Breast epithelium (tissue), 4 donors: ENCODE data around the gene ANKRD13D. TPM values are rescaled to one million over a fixed set of nuclear protein-coding genes. Genes with fewer than 3 reads are reported as not detected.

ENCODE experiments used
- DNase-seq, 2 donors: peaks; one replicate each; pipeline ENCODE4 v3.0.0-alpha.2; 2019; ENCODE audit warnings: low spot score in 2 of 2
- H3K27ac ChIP-seq, 2 donors: fragments of 200-600 bp; sonication (generic) in 1 of 2; one replicate each; pipeline ENCODE4 v1.5.1; 2016 to 2019; ENCODE audit warnings: mild to moderate bottlenecking in 1 of 2
- H3K27me3 ChIP-seq, 2 donors: fragments of 200-600 bp; sonication (generic) in 1 of 2; one replicate each; pipeline versions ENCODE4 v1.5.1 to v1.6.0; 2017 to 2019; ENCODE audit warnings: control low read depth in 1 of 2, mild to moderate bottlenecking in 1 of 2
- H3K36me3 ChIP-seq: fragments of 200-600 bp; one replicate; pipeline ENCODE4 v1.5.1; 2019
- H3K4me1 ChIP-seq, 2 donors: fragments of 200-600 bp; sonication (generic); one replicate each; pipeline ENCODE4 v1.5.1; 2016 to 2019; ENCODE audit warnings: control low read depth in 1 of 2
- H3K4me3 ChIP-seq, 3 donors: fragments of 200-600 bp; sonication (generic); 1 replicate in 2 of 3; 2 replicates in 1 of 3; pipeline ENCODE4 v1.5.1; 2016 to 2019; ENCODE audit warnings: mild to moderate bottlenecking in 3 of 3, moderate library complexity in 2 of 3
- H3K9me3 ChIP-seq, 2 donors: fragments of 200-600 bp; sonication (generic) in 1 of 2; one replicate each; pipeline ENCODE4 v1.5.1; 2016 to 2019; ENCODE audit warnings: control low read depth in 1 of 2
- POLR2A ChIP-seq: fragments of 450-650 bp; IDR thresholded peaks from one replicate; pipeline ENCODE4 v1.6.1; 2016; ENCODE audit warnings: antibody characterized with exemption, mild to moderate bottlenecking, moderate library complexity
- POLR2AphosphoS5 ChIP-seq, 3 donors: sonication (generic); formaldehyde crosslinking; IDR thresholded peaks; one replicate each; pipeline ENCODE4 v1.6.1; 2017; ENCODE audit warnings: antibody characterized with exemption in 3 of 3
- intact Hi-C: fragments of 100-400 bp; cut with DNase I; formaldehyde crosslinking; loops from one replicate; pipeline ENCODE4 v1.15.1; 2023; ENCODE audit warnings: low total_unique reads
- total RNA-seq, 3 donors: library from RNA; depleted of rRNA; stranded (reverse); fragments of >200 nt; gene quantifications; one replicate each; pipeline ENCODE4 v1.1.0, GENCODE V29; 2016
- TF ChIP-seq, protein P1 (sequence below), 3 donors: fragments of 450-650 bp; IDR thresholded peaks; one replicate each; pipeline ENCODE4 v1.5.1; 2016 to 2017; ENCODE audit warnings: antibody characterized with exemption in 3 of 3, mild to moderate bottlenecking in 3 of 3, moderate library complexity in 3 of 3

The ANKRD13D gene
- total RNA-seq, 3 donors from 2014 or later, result 23.7 to 51.8 (median 40.7) TPM

DNA sequence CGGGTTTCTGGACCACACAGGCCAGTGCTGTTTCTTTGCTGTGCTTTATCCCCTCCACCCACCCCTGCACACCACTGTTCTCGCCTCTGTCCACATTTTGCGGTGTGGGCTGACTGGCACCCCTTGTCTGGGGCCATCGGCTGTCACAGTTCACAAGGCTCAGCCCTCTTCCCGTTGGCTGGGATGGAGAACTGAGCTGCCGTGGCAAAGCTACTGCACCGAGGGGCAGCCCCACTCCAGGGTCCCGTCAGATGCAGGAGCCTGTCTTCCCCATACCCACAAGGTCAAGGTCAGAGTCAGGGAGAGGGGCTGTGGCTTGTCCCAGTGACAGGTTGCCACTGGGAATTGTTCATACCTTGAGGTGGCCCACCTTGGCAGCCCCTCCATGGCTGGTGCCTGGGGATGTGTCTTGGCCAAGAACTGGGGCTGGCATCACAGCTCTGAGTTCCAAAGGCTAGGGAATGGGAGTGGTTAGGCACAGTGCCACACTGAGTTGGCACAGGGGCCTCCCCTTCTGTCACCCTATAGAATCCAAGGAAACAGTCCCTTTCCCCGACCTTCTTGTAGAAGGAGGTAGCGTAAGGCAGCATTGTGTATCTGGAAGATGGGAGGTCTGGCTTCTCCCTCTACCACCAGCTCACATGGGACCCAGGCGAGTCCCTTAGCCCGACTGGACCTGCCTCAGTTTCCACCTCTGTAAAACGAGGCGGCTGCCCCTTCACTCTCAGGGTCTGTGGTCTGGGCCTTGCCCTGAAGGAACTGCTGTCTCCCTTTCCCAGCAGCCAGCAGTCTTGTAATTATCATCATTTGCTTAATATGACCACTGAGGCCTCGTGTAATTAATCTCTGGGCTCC, 19.5 kb upstream of the ANKRD13D start:
- peak overlapping the region; percentile 12 to 99 (median 21) for H3K4me3 ChIP-seq
- TF ChIP-seq POLR2AphosphoS5 (IDR thresholded peaks at IDR 0.05), result no peak
- TF ChIP-seq POLR2A, result no peak
- TF ChIP-seq, protein P1, sequence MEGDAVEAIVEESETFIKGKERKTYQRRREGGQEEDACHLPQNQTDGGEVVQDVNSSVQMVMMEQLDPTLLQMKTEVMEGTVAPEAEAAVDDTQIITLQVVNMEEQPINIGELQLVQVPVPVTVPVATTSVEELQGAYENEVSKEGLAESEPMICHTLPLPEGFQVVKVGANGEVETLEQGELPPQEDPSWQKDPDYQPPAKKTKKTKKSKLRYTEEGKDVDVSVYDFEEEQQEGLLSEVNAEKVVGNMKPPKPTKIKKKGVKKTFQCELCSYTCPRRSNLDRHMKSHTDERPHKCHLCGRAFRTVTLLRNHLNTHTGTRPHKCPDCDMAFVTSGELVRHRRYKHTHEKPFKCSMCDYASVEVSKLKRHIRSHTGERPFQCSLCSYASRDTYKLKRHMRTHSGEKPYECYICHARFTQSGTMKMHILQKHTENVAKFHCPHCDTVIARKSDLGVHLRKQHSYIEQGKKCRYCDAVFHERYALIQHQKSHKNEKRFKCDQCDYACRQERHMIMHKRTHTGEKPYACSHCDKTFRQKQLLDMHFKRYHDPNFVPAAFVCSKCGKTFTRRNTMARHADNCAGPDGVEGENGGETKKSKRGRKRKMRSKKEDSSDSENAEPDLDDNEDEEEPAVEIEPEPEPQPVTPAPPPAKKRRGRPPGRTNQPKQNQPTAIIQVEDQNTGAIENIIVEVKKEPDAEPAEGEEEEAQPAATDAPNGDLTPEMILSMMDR (IDR thresholded peaks at IDR 0.05), result no peak
- H3K27ac ChIP-seq, result peak overlapping the region; percentile 74 to 92
- no peaks in the 10 kb centered on the region for H3K36me3 ChIP-seq
- peaks cover 34 to 58% of the 10 kb centered on the region in 2 donors for H3K4me1 ChIP-seq
- no peak for DNase-seq
- intact Hi-C loops, result loop anchor here (2.0 kb wide), 1 partner anchor 55 kb away; no protein-coding TSS in a partner anchor
- no peaks in the 10 kb centered on the region for H3K27me3 ChIP-seq
- no peaks in the 10 kb centered on the region for H3K9me3 ChIP-seq

DNA sequence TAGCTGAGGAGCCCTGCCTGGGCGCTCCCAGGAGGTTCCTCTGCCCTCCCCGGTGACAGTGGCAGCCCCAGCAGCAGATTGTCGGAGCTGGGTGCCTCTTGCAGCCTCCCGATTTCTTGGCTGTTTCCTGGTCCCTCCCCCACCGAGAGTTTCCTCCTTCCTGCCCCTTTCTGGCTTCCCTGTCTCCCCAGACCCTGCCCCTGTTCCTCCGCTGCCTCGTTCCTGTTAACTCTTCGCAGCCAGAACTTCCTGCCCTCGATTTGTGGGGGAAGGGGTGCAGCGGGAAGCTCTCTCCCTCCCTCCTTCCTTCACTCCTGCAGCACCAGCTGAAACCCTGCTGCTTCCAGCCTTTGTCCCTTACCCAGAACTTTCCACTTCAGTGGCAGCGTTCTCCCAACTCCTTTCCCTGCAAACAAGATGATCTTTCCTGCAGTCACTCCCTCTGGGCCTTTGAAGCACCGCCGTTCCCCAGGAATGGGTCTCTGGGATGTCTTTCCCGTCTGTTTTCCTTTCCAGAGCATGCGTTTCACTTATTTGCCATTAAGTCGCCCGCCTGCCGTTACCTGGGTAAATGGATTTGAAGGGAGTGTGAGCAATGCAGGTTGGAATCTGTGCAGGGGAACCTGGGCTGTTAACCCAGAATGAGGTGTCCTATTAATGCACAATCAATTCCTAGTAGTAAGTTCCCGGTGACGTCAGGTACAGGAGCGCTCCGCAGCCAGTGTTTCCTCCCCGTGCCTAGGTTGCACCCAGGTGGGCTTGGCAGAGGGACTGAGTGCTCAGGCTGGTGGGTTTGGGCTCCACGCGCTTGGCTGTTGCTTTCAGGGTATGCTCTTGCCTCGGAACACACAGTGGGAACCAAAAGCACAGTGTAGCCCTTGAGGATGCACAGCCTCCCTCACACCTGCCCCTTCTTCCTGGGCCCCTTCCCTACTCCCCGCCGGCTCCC, 18.6 kb upstream of the ANKRD13D start:
- peak in 1 of 2 donors; percentile 42 for DNase-seq

DNA sequence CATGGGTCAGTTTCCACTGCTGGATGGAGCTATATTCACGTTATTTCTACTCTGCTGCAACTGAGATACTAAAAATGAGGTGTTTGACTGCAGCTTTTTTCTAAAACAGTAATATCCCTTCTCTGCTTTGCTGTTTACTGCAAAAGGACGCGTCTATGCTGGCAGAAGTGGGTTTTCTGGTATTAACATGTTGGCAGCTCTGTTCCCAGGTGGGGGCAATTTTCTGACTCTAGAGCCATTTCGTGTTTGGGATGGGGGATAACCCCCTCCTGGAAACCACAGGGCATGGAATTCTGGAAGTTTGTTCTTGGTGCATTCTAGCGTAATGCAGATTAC, 17.9 kb upstream of the ANKRD13D start:
- peak overlapping the region in 1 of 3 donors; percentile 99 for H3K4me3 ChIP-seq
- intact Hi-C loops, result no loop called here
- H3K27ac ChIP-seq, result peak overlapping the region; percentile 29 to 92

More for the DNA sequence above, 18.6 kb upstream of the ANKRD13D start:
- TF ChIP-seq POLR2A, result no peak
- no peak for TF ChIP-seq POLR2AphosphoS5 (IDR thresholded peaks at IDR 0.05)
- TF ChIP-seq, protein P1 (IDR thresholded peaks at IDR 0.05), result no peak
- peak overlapping the region; percentile 12 to 99 (median 21) for H3K4me3 ChIP-seq
- no peaks in the 10 kb centered on the region for H3K27me3 ChIP-seq
- intact Hi-C loops, result no loop called here
- H3K4me1 ChIP-seq, result peaks cover 38 to 61% of the 10 kb centered on the region in 2 donors
- peak overlapping the region; percentile 74 to 92 for H3K27ac ChIP-seq
- no peaks in the 10 kb centered on the region for H3K36me3 ChIP-seq
- no peaks in the 10 kb centered on the region for H3K9me3 ChIP-seq

DNA sequence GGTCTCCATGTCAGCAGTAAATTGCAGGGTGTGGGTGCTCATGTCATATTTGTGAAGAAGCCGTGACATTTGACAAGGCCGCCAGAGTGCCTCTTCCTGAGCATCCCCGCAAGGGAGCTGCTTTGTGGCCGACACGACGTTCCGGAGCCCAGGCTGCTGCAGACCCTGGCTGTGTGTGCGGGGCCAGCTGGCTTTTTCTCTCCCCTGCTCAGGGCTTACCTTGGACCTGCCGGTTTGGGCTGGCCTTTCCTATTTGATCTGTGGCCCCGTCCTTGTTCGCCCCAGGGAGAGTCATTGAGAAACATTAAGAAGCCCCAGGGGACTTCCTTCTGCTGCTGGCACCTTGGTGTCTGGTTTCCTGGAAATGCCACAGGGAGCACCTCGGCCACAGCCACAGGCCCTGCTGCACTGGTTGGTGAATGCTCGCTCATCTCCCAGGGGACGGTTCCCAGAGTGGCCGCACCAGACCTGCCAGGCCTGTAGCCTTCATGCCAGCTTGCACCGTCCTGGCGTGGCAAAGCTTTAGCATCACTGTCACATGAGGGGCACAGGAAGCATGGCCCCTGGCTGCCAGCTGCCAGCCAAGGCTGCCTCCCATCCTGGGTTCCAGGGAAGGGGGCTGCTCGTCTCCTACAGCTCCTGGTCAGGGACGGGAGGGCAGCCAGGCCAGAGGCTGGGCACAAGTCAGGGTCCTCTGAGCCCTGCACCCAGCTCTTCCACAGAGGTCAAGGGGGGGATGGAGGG, 17.4 kb upstream of the ANKRD13D start:
- Histone ChIP-seq H3K9me3 (no peaks in the 10 kb centered on the region), H3K4me1 (peaks cover 48 to 70% of the 10 kb centered on the region in 2 donors), H3K27ac (peak overlapping the region; percentile 75 to 92), H3K4me3 (peak overlapping the region in 1 of 3 donors; percentile 35), H3K36me3 (no peaks in the 10 kb centered on the region), H3K27me3 (no peaks in the 10 kb centered on the region)
- peak in 1 of 2 donors; percentile 46 for DNase-seq
- intact Hi-C loops, result no loop called here
- TF ChIP-seq POLR2AphosphoS5 (IDR thresholded peaks at IDR 0.05) (no peak), POLR2A (no peak)
- TF ChIP-seq, protein P1 (IDR thresholded peaks at IDR 0.05), result no peak

More for the DNA sequence above, 17.9 kb upstream of the ANKRD13D start:
- TF ChIP-seq POLR2AphosphoS5 (IDR thresholded peaks at IDR 0.05) (no peak), POLR2A (no peak)
- TF ChIP-seq, protein P1 (IDR thresholded peaks at IDR 0.05), result no peak
- Histone ChIP-seq H3K36me3 (no peaks in the 10 kb centered on the region), H3K4me1 (peaks cover 44 to 65% of the 10 kb centered on the region in 2 donors), H3K9me3 (no peaks in the 10 kb centered on the region), H3K27me3 (no peaks in the 10 kb centered on the region)
- DNase-seq, result peak in 1 of 2 donors; percentile 14
